ENCODE data around the gene RTL10.

Gene RTL10

DNA sequence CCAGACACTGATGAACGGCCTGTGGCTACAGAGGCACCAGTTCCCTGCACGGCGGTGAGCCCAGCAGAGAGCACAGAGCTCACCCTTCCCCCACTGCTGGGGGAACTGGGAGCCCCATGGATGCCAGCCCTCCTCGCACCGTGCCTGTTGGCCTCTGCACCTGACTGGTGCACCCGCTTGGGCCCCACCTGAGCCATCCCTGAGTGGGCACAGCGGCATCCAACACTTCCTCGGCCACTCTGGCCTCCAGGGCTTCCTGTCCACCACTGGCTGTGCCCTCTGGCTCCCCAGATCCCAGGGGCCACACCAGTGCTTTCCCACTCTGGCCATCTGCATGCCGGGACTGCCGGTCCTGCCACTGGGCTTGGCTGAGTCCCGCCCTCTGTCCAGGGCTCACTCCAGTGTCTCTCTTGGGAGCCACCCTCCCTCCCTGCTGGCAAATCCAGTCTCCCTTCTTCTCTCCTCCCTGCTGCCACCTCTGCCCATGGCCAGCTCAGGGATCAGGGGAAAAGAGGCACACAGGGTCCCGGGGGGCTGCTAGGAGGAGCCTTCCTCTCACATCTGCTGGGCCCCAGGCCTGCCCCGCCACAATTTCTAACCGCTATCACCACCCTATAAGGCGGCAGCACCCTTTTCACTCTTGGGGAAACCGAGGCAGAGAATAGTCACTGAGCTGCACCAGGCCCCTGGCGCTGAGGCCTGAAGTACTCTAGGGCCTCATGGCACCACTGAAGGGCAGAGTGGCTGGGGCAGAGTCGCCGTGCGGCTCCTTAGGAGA lies 33.0 kb downstream of the RTL10 start:
- DNase-seq, result no peak

DNA sequence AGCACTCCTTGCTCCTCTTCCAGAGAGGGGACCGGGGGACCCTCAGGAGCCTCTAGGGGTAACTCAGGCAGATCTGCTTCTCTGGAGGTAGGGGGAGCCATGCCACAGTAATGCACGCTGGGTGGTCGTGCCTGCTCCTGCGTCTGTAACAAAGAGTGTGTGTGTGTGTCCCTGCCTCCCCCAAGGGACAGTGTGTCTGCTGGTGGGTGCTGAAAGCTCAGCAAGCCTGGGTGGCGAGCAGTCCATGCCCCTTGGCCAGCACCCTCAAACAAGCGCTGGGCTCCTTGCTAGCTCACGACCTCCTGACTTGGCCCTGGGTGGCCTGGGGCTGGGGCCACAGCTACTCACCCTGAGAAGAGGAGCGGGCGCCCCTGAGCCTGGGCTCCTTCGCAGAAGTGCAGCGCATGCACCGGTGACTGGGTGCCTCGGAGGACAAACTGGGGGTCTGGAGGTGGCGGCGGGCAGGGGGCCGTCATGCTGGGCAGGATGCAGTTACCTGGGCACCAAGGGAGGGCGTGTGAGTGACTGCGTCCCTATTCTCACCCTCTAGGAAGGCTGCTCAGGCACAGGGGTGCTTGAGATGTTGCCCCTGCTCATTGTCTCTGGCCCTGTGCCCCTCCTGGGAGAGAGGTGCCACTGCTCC lies 33.7 kb downstream of the RTL10 start:
- DNase-seq, result no peak

DNA sequence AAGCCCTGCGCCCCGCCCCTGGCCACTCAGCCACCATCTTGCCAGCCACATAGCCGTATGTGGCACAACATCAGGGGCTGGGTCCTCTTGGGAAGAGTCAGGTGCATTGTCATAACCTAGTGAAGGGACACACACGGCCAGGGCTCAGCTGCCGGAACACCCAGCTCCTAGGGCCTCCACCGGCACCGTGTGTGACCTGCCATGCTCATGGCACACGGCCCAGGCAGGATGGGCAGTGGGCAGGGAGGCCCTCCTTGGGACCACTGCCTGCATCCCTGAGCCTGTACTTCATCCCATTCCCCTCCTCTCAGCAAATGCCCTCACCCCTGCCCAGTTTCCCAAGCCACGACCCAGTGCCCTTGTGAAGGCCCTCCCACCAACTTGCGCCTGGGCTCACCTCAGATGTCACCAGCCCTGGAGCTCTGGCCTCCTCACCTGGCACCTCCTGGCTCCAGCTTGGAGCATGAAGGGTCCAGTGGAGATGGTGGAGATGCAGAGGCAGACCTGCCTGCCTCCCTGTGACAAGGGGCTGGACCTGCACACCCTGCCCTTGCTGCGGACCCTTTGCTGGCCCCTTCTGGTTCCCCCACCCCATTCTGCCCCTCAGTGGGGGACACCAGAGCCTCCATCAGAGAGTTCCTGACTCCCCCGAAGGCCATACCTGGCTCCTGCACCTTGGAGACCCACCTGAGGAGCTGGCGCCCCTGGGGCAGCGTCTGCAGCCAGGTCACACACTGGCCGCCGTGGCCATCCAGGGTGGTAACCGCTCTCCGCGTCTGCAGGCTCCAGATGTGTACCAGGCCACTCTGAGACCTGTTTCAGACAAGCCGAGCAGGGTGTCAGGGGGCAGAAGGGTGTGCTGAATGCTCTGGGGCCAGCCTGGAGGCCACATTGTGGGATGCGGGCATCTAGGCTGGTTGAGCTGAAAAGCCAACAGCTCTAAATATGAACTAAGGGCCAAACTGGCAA lies 34.5 kb downstream of the RTL10 start:
- no peak for DNase-seq

DNA sequence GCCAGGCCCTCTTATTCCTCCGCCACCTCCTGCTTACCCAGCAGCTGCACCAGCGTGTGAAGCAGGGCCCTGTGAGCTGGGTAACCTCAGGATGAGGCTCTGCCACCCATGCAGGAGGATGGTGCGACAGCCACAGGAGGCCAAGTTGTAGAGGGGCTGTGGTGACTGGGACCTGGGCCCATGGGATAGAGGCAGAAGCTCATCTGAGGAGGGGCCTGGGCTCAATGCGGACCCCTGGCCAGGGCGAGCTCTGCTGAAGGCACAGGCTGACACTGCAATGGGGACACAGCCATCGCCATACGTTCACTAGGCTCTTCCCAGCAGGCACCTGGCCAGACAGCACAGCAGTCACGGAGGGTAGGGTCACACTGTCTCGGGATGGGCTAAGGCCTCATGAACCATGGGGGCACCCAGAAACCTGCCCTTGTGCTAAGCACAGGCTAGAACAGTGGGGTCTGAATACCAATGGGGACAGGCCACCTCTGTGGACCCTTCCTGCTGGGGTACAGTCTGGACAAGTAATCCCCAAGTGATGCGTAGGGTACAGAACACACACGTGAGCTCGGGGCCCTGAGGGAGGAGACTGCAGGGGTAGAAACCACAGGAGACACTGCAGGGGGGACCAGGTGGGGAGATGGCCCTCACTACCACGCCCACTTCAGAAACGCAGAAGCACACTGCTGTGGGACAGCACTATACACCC lies 35.3 kb downstream of the RTL10 start:
- DNase-seq, result no peak

DNA sequence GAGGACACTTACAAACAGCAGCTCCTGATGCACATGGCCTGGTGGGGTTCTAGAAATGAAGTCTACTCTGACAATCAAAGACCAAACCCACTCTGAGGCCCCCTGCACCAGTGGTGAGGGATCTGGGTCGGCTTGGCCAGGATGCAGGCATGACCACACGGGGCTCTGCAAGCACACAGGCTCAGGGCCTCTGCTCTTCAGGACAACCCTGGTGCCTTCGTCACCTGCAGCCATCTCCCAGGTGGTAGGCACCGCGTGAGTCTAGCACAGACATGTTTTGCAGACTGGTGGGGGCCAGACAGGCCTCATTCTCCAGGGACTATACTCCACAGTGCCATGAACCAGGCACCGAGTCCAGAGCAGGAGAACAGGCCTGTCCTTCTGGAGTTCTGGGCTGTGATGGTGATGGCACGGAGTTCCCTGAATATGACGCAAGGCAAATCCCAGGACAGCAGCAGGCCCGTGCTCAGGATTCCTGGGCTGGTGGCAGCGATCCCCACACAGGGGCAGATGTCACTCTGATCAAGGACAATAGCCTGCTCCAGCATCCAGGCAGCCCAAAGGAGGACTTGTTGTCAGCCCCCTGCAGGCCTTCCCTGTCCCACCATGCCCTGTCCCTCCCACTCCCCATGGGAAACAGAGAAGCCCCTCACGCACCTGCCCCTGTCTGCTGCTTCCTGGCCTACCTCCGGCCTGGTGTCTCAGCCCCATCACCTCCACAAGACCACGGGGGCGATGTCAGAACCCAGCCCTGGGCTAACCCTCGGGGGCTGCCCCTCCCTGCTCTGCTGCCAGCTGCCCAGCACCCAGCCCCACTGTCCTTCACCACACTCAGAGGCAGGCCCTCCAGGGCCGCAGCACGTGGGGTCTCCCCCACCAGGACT lies 36.1 kb downstream of the RTL10 start:
- no peak for DNase-seq

DNA sequence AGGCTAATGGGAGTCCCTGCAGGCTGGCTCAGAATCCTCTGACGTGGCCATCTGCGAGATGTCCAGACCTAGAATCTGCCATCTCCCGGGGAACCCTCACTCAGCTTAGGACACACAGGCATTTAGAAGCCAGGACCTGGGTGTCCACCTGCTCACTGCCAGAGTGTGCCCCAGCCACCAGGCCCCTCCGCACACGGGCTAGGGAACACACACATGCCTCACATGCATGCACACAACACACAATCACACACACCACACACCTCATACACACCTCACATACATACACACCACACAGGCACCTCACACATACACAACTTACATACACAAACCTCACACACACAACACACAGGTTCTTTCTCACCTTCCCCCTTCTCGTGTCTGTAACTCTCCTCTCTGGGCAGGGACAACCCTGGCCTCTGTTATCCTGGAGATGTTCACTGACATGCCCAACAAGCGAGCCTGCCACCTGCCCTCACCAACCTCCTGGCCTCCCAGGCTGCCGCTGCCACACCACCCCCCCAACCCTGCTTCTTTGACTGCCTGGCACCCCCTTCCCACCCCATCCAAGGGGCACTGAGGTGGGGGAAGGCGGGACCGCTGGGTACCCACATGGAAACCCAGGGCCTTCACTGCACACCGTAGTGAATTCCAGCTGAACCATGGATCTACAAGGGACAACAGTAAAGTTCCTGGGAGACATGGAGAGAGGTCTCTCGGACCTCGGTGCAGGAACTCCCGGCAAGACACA lies 38.1 kb downstream of the RTL10 start:
- no peak for DNase-seq

DNA sequence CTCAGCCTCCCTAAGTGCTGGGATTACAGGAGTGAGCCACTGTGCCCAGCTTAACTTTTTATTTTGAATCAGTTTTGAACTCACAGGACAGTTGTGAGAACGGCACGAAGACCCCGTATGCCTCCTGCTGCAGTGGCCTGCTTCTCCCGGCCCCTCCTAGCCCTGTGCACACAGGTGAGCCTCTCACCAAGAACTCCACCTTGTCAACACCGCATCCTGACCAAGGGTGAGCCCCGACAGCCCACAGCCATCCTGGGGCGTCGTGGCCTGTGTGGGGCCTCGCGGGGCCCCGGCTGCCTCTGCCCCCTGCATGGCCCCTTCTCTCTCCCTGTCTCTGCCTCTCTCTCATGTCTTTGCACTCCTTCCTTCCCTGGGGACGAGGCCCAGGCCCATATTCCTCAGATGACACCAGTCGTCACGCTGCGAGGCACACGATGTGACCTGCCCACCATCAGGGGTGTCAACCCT lies 38.8 kb downstream of the RTL10 start:
- DNase-seq, result no peak

DNA sequence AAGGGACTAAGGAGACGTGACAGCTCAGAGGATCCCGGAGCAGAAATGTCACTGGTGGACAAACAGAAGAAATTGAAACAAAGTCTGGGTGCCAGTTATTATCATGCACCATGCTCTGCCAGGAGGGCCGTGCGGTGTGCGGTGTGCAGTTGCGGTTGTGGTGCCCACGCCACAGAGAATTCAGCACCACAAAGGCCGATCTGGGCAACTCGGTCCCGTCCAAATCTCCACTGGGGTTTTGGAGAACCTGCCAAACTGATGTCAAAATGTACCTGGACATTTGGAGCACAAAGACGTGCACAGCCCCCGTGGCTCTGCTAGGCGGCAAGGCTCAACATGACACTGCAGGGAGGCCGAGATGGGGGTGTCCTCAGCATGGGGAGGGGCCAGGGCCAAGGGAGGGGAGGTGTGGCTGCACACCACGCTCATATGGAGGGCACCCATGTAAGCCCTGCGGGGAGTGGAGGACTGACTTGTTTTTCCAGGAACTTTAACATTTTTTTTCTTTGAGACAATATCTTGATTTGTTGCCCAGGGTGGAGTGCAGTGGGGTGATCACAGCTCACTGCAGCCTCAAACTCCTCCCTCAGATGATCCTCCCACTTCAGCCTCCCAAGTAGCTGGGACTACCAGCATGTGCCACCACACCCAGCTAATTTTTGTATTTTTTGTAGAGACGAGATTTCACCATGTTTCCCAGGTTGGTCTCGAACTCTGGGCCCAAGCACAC lies 39.4 kb downstream of the RTL10 start:
- DNase-seq, result no peak

DNA sequence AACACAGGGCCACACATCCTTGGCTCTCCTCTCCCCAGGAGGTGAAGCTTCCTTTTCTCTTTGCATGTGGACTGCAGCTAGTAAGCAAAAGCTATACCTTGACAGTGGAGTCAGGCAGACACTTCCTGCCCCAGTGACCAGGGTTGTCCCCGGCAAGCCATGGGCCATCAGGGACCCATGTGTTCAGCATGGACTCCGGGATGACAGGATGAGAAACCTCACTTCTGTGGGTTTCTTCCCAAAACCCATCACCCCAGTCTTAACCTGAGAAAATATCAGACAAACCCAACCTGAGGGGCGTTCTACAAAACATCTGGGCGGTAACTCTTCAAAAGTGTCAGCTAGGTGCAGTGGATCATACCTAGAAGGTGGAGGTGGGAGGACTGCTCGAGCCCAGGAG lies 40.2 kb downstream of the RTL10 start:
- no peak for DNase-seq

DNA sequence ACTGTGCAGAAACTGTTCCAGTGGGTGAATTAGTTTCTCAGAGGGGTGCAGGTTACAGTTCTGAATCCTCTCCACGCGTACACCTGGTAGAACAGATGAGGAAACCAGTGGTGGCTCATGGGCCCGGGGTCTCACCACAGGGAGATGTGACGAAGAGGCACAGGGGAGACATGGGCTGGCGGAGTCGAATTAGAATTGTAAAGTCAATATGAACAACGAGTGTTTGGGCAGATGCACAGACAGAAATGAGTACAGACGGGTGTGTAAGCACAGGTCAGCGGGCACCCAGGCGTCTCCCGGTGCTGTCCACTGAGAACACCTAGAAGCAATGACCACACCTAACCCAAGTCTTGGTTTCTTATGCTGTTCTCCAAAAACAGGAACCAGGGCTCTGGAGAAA lies 41.8 kb downstream of the RTL10 start:
- DNase-seq, result no peak

DNA sequence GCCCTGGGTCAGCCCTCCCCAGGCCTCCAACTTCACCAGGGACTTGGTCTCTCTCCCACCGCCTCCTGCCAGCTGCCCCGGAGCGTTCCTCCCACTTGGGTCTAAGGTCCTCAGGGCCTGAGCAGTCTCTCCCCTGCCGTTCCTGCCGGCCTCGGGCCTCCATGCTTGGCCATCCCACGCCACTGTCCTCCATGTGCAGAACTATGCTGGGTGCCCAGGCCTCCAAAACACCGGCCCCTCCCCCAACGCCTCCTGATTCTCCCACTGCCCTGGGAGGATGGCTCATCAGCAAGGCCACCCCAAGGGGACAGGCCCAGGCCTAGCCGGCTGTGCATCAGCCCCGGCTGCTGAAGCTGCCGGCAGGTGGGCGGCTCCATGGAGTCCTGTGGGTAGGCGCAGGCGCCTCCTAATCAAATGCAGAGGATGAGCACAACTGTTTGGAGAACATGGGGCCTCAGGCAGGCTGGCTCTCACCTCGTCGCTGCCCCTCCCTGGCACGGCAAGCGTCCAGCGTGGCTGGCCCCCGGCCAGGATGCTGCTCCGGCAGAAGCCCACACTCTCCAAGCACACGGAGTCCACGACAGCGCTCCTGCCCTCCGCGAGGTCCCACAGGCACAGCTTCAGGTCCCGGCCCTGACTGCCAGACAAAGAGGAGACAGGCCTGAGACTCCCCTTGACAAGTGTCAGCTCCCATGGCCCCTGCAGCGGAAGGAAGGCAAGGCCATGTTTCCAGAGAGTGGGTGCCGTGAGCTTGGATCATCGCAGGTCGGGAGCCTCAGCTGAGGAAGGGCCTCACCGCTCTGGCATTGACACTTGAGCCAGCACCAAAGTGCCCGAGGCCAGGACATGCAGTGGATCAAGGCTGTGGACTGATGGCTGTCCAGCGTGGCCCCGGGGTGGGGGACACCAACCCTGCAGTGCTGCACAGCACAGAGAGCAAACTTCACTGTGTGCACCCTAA lies 42.6 kb downstream of the RTL10 start:
- DNase-seq, result no peak

DNA sequence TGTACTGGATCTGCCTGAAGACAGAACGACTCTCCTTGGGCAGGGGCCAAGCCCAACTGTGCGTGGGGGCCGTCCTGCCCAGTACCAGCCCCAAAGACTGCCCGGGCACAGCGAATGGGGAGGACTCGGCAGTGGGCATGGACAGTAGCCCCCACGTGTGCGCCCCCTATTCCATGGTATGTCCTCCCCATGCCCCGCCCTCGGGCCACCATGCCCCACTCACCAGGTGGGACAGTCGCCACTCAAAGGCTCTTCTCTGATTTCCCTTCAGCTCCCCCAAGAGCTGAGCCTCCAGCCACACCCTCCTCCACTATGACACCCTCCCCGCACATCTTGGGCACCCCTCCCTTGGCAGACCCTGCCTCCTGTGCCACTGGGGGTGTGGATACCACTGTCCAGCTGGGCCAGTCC lies 43.5 kb downstream of the RTL10 start:
- no peak for DNase-seq

DNA sequence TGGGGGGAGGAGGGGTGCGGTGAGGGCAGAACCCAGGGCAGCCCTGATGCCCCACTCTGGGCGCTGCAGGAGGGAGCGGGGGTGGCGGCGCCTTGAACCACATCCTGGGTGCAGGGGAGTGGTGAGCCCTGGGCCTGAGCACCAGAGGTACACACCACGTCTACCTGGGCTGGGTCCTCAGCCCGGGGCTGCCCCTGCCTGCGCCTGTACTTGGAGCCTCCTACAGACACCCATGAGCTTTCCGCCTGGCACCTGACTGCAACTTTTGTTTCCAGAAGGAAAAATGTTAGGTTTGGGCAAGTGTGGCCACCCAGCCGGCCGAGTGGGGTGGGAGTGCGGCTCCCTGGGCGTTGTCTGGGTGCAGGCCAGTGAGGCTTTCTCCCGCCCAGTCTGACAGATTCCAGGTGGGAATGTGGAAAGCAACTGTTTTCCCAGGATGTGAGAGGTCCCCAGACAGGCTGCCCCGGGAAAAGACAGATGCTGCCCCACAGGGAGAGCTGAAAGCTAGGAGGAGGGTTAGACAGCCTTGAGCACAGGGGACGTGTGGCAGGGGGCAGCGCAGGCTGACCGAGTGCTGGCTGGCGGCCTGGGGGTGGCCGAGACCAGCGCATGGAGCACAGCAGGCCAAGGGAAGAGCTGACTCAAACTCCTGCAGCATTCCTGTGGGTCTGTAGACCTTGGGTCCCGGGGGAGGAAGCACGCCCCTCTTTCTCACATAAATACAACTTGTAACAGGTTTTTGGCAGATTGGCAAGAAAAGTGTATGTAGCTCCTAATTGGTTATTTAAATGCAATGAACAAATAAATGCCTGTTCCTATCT lies 44.1 kb downstream of the RTL10 start:
- no peak for DNase-seq

DNA sequence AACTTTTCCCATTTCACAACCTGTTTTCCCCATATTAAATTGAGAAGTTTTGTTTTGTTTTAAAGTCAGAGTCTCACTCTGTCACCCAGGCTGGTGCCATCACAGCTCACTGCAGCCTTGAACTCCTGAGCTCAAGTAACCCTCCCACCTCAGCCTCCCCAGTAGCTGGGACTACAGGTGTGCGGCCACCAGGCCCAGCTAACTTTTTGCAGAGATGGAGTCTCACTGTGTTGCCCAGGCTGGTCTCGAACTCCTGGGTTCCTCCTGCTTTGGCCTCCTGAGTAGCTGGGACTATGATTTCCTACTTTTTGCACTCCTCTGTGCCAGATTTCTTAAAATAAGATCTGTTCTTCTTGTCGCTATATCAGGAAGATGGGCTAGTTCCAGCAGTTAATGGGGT lies 44.9 kb downstream of the RTL10 start:
- no peak for DNase-seq

DNA sequence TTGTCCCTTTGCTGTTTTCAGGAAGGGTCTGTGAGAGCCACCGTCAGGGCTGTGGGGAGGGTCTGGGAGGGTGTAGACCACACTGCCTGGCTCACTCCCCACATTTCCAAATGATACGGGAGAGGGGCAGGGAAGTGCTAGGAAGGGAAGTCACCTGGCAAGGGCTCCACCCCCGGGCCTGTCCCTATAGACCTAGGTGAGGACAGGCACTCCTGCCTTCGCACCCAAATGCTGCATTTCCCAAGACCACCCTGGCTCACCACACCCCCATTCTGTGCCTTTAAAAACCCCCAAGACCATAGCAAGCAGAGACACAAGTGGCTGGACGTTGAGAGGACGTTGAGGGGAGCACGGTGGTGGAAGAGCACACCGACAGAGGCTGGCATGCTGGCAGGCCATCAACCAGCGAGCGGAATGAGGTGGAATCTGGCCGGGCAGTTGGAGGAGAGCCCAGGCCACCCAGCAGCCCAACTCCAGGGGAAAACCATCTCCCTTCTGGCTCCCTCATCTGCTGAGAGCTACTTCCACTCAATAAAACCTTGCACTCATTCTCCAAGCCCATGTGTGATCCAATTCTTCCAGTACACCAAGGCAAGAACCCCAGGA lies 45.7 kb downstream of the RTL10 start:
- no peak for DNase-seq

DNA sequence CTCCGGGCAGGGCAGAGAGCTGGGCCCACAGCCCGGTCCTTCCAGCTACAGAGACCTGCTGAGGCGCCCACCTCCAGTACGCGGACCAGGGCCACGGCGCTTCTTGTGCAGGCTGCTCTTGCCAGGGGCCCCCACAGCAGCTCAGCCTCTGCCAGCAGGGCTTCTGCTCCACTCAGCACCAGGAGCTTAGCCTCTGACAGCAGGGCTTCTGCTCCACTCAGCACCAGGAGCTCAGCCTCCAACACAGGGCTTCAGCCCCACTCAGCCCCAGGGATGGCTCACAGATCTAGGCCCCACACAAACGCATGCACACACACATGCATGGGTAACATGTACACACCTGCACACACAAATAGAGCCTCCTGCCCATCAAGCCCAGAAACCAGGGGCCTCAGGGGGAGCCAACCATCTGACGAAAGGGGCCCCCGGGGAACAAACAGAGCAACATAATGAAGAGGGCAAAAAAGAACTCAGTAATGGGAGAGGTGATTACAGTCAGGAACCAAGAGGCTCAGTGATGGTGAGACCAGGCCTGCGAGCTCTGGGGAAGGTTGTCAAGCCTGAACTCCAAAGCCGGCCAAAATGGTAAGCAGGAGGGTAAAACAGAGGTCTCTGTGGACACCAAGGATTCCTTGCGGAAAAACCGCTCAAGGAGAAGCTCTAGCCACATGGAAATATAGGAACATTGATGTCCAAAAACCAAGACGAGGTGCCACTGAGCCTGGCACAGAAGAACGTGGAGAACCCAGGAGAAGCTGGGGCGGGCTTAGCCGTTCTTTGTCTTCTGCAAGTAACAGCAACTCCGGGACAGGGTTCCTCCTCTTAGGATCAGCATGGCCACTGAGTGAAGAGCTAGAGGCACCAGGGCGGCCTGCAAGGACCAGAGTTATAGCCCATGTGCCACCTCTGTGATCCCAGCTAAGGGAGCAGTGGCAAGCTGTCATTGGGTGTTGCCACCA lies 46.5 kb downstream of the RTL10 start:
- no peak for DNase-seq
